ENCODE data around the gene CUL4A.

Gene CUL4A

DNA sequence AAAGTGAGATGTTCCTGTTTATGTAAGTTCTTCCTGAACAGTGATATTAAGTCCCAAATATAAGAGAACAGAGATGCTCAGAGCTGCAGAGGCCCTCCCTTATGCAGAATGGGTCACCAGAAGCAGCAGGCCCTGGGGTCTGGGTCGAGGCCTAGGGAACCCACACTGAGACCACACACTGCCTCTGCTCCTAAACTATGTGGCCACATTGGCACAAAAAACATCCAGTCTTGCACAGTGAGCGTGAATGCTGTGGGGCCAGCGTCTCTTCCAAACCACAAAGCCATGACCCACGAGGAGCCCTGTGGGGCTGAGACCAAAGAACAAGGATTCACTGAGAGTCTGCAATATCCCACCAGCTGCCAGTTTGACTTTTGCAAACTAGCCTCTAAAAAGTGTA, 27.4 kb upstream of the CUL4A start:
- TF ChIP-seq, protein P1, sequence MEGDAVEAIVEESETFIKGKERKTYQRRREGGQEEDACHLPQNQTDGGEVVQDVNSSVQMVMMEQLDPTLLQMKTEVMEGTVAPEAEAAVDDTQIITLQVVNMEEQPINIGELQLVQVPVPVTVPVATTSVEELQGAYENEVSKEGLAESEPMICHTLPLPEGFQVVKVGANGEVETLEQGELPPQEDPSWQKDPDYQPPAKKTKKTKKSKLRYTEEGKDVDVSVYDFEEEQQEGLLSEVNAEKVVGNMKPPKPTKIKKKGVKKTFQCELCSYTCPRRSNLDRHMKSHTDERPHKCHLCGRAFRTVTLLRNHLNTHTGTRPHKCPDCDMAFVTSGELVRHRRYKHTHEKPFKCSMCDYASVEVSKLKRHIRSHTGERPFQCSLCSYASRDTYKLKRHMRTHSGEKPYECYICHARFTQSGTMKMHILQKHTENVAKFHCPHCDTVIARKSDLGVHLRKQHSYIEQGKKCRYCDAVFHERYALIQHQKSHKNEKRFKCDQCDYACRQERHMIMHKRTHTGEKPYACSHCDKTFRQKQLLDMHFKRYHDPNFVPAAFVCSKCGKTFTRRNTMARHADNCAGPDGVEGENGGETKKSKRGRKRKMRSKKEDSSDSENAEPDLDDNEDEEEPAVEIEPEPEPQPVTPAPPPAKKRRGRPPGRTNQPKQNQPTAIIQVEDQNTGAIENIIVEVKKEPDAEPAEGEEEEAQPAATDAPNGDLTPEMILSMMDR (IDR thresholded peaks at IDR 0.05; ENCODE audit: unreplicated experiment in 3 of 3) = no peak
- no peaks in the 10 kb centered on the region for H3K4me1 Mint-ChIP-seq
- no peak overlapping the region for H3K4me3 Mint-ChIP-seq
- peaks cover 58% of the 10 kb centered on the region for H3K36me3 Mint-ChIP-seq (ENCODE audit: low read depth)
- H3K27me3 Mint-ChIP-seq (ENCODE audit: low read depth) = no peaks in the 10 kb centered on the region
- H3K27ac Mint-ChIP-seq = no peak overlapping the region
- no peaks in the 10 kb centered on the region for H3K9me3 Mint-ChIP-seq

DNA sequence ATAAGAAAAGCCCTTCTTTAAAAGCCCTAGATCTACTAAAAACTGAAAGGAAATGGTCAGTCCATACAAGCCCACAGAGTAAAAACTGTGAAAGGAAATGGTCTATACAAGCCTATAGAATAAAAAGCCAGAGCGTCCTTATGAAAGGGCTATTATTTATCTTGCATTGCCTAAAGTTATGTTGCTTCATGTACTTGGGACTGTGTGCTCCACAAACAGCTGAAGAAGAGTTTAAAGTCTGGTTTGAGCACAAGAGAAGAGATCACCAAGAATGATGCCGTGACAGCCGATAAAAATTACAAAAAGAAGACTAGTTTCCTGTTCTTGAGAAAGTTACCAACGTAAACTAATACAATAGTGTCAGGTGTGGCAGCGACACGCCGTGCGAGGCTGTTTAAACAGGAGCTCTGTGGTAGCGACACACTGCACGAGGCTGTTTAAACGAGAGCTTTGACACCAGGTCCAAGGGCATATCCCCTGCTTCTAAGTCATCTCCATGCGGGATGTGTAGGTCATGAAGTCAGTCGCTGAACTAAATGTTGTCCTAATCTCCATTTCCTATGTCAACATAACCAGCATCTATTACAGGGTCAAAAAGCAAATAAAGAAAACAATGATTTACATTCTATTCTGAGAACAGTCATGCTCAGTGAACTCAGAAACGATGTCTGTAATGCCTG, 25.8 kb upstream of the CUL4A start:
- Mint-ChIP-seq H3K36me3 (ENCODE audit: low read depth) (peaks cover 63% of the 10 kb centered on the region), H3K27me3 (ENCODE audit: low read depth) (no peaks in the 10 kb centered on the region), H3K9me3 (no peaks in the 10 kb centered on the region), H3K4me1 (no peaks in the 10 kb centered on the region), H3K4me3 (no peak overlapping the region), H3K27ac (no peak overlapping the region)
- TF ChIP-seq, protein P1 (IDR thresholded peaks at IDR 0.05; ENCODE audit: unreplicated experiment in 3 of 3) = no peak

DNA sequence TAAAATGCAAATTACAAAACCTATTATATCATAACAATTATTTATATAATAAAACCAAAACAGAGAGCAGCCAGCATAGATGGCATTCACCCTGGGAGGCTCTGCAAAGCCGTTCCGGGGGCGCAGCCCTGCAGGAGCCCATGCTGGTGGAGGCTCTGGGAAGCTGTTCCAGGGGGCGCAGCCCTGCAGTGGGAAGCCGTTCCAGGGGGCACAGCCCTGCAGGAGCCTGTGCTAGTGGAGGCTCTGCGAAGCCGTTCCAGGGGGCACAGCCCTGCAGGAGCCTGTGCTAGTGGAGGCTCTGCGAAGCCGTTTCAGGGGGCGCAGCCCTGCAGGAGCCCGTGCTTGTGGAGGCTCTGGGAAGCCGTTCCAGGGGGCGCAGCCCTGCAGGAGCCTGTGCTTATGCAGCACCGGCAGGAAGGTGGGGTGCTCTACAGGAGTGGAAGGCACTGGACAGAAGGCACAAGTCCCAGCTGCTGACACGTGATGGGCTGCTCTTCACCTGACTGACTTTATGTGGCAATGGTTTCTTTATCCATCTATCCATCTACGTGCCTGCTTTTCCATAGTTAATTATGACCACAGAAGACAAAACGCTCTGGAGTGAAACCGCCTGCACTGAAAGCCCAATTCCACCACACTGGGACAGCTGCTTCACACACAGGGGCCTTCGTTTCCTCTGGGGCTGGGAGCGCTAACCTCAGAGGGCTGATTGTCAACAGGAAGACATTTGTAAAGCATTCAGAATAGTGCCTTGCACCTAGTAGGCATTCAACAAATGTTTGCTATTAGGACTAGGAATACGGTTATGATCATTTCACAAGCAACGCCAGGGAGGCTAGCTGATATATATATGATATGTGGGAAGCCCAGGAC, 24.6 kb upstream of the CUL4A start:
- no peaks in the 10 kb centered on the region for H3K4me1 Mint-ChIP-seq
- no peaks in the 10 kb centered on the region for H3K27me3 Mint-ChIP-seq (ENCODE audit: low read depth)
- H3K36me3 Mint-ChIP-seq (ENCODE audit: low read depth) = peaks cover 66% of the 10 kb centered on the region
- no peak overlapping the region for H3K27ac Mint-ChIP-seq
- H3K9me3 Mint-ChIP-seq = no peaks in the 10 kb centered on the region
- TF ChIP-seq, protein P1 (IDR thresholded peaks at IDR 0.05; ENCODE audit: unreplicated experiment in 3 of 3) = no peak
- H3K4me3 Mint-ChIP-seq = no peak overlapping the region

DNA sequence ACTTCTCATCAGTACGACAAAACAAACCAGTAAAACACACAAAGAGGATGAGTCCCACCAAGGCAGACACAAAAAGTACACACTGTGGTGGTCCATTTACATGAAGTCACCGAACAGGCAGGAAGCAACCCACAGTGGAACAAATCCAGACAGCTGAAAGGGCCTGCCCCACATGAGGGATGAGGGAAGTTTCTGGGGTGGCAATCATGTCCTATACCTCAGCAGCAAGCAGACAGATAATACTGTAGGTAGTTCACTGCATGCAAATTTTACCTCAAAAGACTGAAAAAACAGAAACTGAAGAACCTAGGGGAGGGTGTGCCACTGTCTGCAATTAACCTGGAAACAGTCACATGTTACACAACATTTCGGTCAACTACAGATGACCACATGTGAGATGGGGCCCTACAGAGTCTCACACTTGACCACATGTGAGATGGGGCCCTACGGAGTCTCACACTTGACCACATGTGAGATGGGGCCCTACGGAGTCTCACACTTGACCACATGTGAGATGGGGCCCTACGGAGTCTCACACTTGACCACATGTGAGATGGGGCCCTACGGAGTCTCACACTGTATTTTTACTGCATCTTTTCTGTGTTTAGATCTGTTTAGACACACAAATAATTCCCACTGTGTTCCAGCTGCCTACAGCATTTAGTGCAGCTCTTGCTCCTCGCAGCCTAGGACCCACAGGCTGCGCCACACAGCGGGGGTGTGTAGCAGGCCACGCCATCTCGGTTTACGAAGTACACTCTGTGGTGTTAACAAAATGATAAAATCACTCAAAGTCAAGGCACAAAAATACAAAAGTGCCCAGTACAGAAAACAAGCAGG, 23.1 kb upstream of the CUL4A start:
- H3K4me1 Mint-ChIP-seq = no peaks in the 10 kb centered on the region
- H3K9me3 Mint-ChIP-seq = no peaks in the 10 kb centered on the region
- no peak overlapping the region for H3K4me3 Mint-ChIP-seq
- peaks cover 60% of the 10 kb centered on the region for H3K36me3 Mint-ChIP-seq (ENCODE audit: low read depth)
- no peaks in the 10 kb centered on the region for H3K27me3 Mint-ChIP-seq (ENCODE audit: low read depth)
- TF ChIP-seq, protein P1 (IDR thresholded peaks at IDR 0.05; ENCODE audit: unreplicated experiment in 3 of 3) = no peak
- no peak overlapping the region for H3K27ac Mint-ChIP-seq

DNA sequence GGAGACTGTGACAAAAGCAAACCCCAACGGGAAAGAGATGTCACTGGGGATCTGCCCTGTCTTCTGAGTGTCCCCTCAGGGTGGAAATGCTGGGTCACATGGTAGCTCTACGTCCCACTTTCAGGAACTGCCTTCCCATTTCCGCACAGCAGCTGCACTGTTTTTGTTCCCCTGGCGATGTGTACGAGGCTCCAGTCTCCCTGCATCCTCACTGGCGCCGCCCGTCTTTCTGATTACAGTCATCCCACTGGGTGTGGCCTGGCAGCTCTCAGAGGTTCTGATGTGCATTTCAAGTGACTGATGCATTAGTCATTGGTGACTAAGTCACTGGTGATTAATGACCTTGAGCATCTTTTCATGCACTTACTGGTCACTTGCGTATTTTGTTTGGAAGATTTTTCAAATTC, 22.1 kb upstream of the CUL4A start:
- no peaks in the 10 kb centered on the region for H3K9me3 Mint-ChIP-seq
- H3K4me1 Mint-ChIP-seq = no peaks in the 10 kb centered on the region
- TF ChIP-seq, protein P1 (IDR thresholded peaks at IDR 0.05; ENCODE audit: unreplicated experiment in 3 of 3) = no peak
- H3K4me3 Mint-ChIP-seq = no peak overlapping the region
- H3K27ac Mint-ChIP-seq = no peak overlapping the region
- H3K36me3 Mint-ChIP-seq (ENCODE audit: low read depth) = peaks cover 58% of the 10 kb centered on the region
- no peaks in the 10 kb centered on the region for H3K27me3 Mint-ChIP-seq (ENCODE audit: low read depth)

Data from nephron (organoid).